WTC11 (cell line): ENCODE measurements around the gene NTMT1. TPM values are rescaled to one million over a fixed set of nuclear protein-coding genes. Genes with fewer than 3 reads are reported as not detected.

Source experiments
- ATAC-seq: fragments of 200-7000 bp; cut with Tn5 transposase; 2 replicates; pipeline ENCODE4 v1.10.0; 2021; ENCODE audit warnings: mild to moderate bottlenecking, moderate library complexity
- CTCF ChIA-PET: fragments of 300-600 bp; sonication (Branson Sonifier 250); formaldehyde crosslinking; loops from one replicate; lab custom pipeline; 2021; ENCODE audit warnings: antibody characterized with exemption; lab: Charles Lee
- POLR2A ChIA-PET: fragments of 350-600 bp; sonication (Branson Sonifier 250); formaldehyde crosslinking; loops from one replicate; lab custom pipeline; 2021; ENCODE audit warnings: antibody characterized with exemption; lab: Charles Lee
- DNase-seq: peaks from one replicate; pipeline ENCODE4 v3.0.0; 2021; ENCODE audit warnings: low spot score
- H3K27ac Mint-ChIP-seq: 2 replicates; pipeline ENCODE4 v1.8.0; 2021; ENCODE audit warnings: mixed read lengths
- H3K27me3 Mint-ChIP-seq: 2 replicates; pipeline ENCODE4 v1.8.0; 2021; ENCODE audit warnings: low read depth, mild to moderate bottlenecking, moderate library complexity, mixed read lengths
- H3K36me3 Mint-ChIP-seq: 2 replicates; pipeline ENCODE4 v1.8.0; 2021; ENCODE audit warnings: mixed read lengths
- H3K4me1 Mint-ChIP-seq: 2 replicates; pipeline ENCODE4 v1.8.0; 2022; ENCODE audit warnings: mixed read lengths
- H3K4me3 Mint-ChIP-seq: 2 replicates; pipeline ENCODE4 v1.8.0; 2021; ENCODE audit warnings: mild to moderate bottlenecking, moderate library complexity, mixed read lengths
- H3K9me3 Mint-ChIP-seq: 2 replicates; pipeline ENCODE4 v1.8.0; 2021; ENCODE audit warnings: mixed read lengths
- ATF1 ChIP-seq: sonication (generic); formaldehyde crosslinking; IDR thresholded peaks from 2 replicates; pipeline ENCODE4 v1.8.1; 2023; ENCODE audit warnings: mild to moderate bottlenecking, moderate library complexity, missing genetic modification reagents
- CBFB ChIP-seq: sonication (generic); formaldehyde crosslinking; IDR thresholded peaks from 2 replicates; pipeline ENCODE4 v1.8.1; 2022; ENCODE audit warnings: mild to moderate bottlenecking, low read depth, missing genetic modification reagents
- E2F1 ChIP-seq: sonication (generic); formaldehyde crosslinking; IDR thresholded peaks from 2 replicates; pipeline ENCODE4 v1.8.0; 2022; ENCODE audit warnings: mild to moderate bottlenecking, missing genetic modification reagents
- ESRRA ChIP-seq: sonication (generic); formaldehyde crosslinking; IDR thresholded peaks from 2 replicates; pipeline ENCODE4 v1.8.1; 2022; ENCODE audit warnings: mild to moderate bottlenecking, missing genetic modification reagents, borderline replicate concordance
- ETV6 ChIP-seq: sonication (generic); formaldehyde crosslinking; IDR thresholded peaks from 2 replicates; pipeline ENCODE4 v1.8.1; 2022; ENCODE audit warnings: mild to moderate bottlenecking, missing genetic modification reagents
- FOXJ3 ChIP-seq: sonication (generic); formaldehyde crosslinking; IDR thresholded peaks from 2 replicates; pipeline ENCODE4 v1.9.0; 2021; ENCODE audit warnings: missing genetic modification reagents, mild to moderate bottlenecking, borderline replicate concordance
- FOXP1 ChIP-seq: sonication (generic); formaldehyde crosslinking; IDR thresholded peaks from 2 replicates; pipeline ENCODE4 v1.8.0; 2022; ENCODE audit warnings: missing genetic modification reagents, mild to moderate bottlenecking, moderate library complexity, borderline replicate concordance
- FOXP4 ChIP-seq: sonication (generic); formaldehyde crosslinking; IDR thresholded peaks from 2 replicates; pipeline ENCODE4 v1.8.0; 2022; ENCODE audit warnings: mild to moderate bottlenecking, missing genetic modification reagents
- GABPB1 ChIP-seq: sonication (generic); formaldehyde crosslinking; IDR thresholded peaks from 2 replicates; pipeline ENCODE4 v1.8.1; 2023; ENCODE audit warnings: mild to moderate bottlenecking, missing genetic modification reagents
- HMGA2 ChIP-seq: fragments of 250-450 bp; sonication (Bioruptor Pico); IDR thresholded peaks from 2 replicates; pipeline ENCODE4 v1.4.0; 2021; ENCODE audit warnings: mild to moderate bottlenecking, moderate library complexity
- JUN ChIP-seq: sonication (generic); formaldehyde crosslinking; IDR thresholded peaks from 2 replicates; pipeline ENCODE4 v1.8.0; 2023; ENCODE audit warnings: mild to moderate bottlenecking, missing genetic modification reagents
- KAT7 ChIP-seq: sonication (generic); formaldehyde crosslinking; IDR thresholded peaks from 2 replicates; pipeline ENCODE4 v1.8.1; 2023; ENCODE audit warnings: missing genetic modification reagents, mild to moderate bottlenecking, borderline replicate concordance
- MLX ChIP-seq: sonication (generic); formaldehyde crosslinking; IDR thresholded peaks from 2 replicates; pipeline ENCODE4 v1.8.1; 2023; ENCODE audit warnings: mild to moderate bottlenecking, missing genetic modification reagents, moderate library complexity
- NR1H2 ChIP-seq: sonication (generic); formaldehyde crosslinking; IDR thresholded peaks from 2 replicates; pipeline ENCODE4 v1.9.0; 2021; ENCODE audit warnings: mild to moderate bottlenecking, moderate library complexity, missing genetic modification reagents
- NR2C2 ChIP-seq: sonication (generic); formaldehyde crosslinking; IDR thresholded peaks from 2 replicates; pipeline ENCODE4 v1.8.0; 2022; ENCODE audit warnings: mild to moderate bottlenecking, missing genetic modification reagents
- RELA ChIP-seq: sonication (generic); formaldehyde crosslinking; IDR thresholded peaks from 2 replicates; pipeline ENCODE4 v1.8.1; 2022; ENCODE audit warnings: missing genetic modification reagents, mild to moderate bottlenecking, borderline replicate concordance
- SOX15 ChIP-seq: fragments of 250-450 bp; sonication (Bioruptor Pico); IDR thresholded peaks from 2 replicates; pipeline ENCODE4 v1.9.0; 2021; ENCODE audit warnings: mild to moderate bottlenecking
- TEAD4 ChIP-seq: sonication (generic); formaldehyde crosslinking; IDR thresholded peaks from 2 replicates; pipeline ENCODE4 v1.8.0; 2022; ENCODE audit warnings: mild to moderate bottlenecking, missing genetic modification reagents
- ZNF138 ChIP-seq: sonication (generic); formaldehyde crosslinking; conservative IDR thresholded peaks from 2 replicates; pipeline ENCODE4 v1.8.1; 2022; ENCODE audit warnings: mild to moderate bottlenecking, moderate library complexity, missing genetic modification reagents
- ZNF219 ChIP-seq: sonication (generic); formaldehyde crosslinking; IDR thresholded peaks from 2 replicates; pipeline ENCODE4 v1.8.0; 2023; ENCODE audit warnings: missing genetic modification reagents, mild to moderate bottlenecking, borderline replicate concordance
- ZNF263 ChIP-seq: sonication (generic); formaldehyde crosslinking; IDR thresholded peaks from 2 replicates; pipeline ENCODE4 v1.8.1; 2022; ENCODE audit warnings: low read depth, mild to moderate bottlenecking, moderate library complexity, missing genetic modification reagents
- ZNF317 ChIP-seq: sonication (generic); formaldehyde crosslinking; IDR thresholded peaks from 2 replicates; pipeline ENCODE4 v1.8.1; 2023; ENCODE audit warnings: low read depth, mild to moderate bottlenecking, moderate library complexity, missing genetic modification reagents, borderline replicate concordance
- ZNF396 ChIP-seq: fragments of 250-450 bp; sonication (Bioruptor Pico); IDR thresholded peaks from 2 replicates; pipeline ENCODE4 v1.8.0; 2021; ENCODE audit warnings: mild to moderate bottlenecking, moderate library complexity, borderline replicate concordance
- ZNF416 ChIP-seq: fragments of 250-450 bp; sonication (Bioruptor Pico); IDR thresholded peaks from 2 replicates; pipeline ENCODE4 v1.9.0; 2021; ENCODE audit warnings: mild to moderate bottlenecking, inconsistent platforms
- total RNA-seq: library from RNA; stranded (reverse); gene quantifications from 3 replicates; pipeline ENCODE4 v1.2.3, GENCODE V29; 2021
- TF ChIP-seq, protein P1 (sequence below): fragments of 250-450 bp; sonication (Bioruptor Pico); IDR thresholded peaks from 2 replicates; pipeline ENCODE4 v1.9.0; 2021; ENCODE audit warnings: moderate library complexity, mild to moderate bottlenecking, inconsistent platforms, borderline replicate concordance
- TF ChIP-seq, protein P2 (sequence below): sonication (generic); formaldehyde crosslinking; IDR thresholded peaks from 2 replicates; pipeline ENCODE4 v1.8.0; 2022; ENCODE audit warnings: missing genetic modification reagents
- TF ChIP-seq, protein P3 (sequence below): sonication (generic); formaldehyde crosslinking; IDR thresholded peaks from 2 replicates; pipeline ENCODE4 v1.8.1; 2022; ENCODE audit warnings: mild to moderate bottlenecking, moderate library complexity, missing genetic modification reagents
- TF ChIP-seq, protein P4 (sequence below): fragments of 250-450 bp; sonication (Bioruptor Pico); IDR thresholded peaks from 2 replicates; pipeline ENCODE4 v1.9.0; 2021; ENCODE audit warnings: mild to moderate bottlenecking

NTMT1 gene
- total RNA-seq, 1 experiment from 2014 or later: 71.1 TPM

- peaks cover 14% of the 10 kb centered on the region for H3K4me1 Mint-ChIP-seq
- H3K27ac Mint-ChIP-seq: peak within 1 kb of the TSS; percentile 92
- POLR2A ChIA-PET: no interaction called here
- CTCF ChIA-PET: interaction anchor here (0.6 to 3.4 kb wide), 35 partner anchors 11 to 510 kb away, joined by 3 to 25 read pairs (median 4); partner anchors contain the start of genes C9orf50 and NTMT1
- peaks cover 6% of the 10 kb centered on the region for H3K9me3 Mint-ChIP-seq
- no peaks in the 10 kb centered on the region; the same call in 1 of the 2 replicates for H3K27me3 Mint-ChIP-seq
- ATAC-seq: peak; percentile 98
- peak within 1 kb of the TSS; percentile 79 for H3K4me3 Mint-ChIP-seq
- DNase-seq: peak; percentile 99
- peaks cover 7% of the 10 kb centered on the region for H3K36me3 Mint-ChIP-seq
- TF ChIP-seq, protein P1, sequence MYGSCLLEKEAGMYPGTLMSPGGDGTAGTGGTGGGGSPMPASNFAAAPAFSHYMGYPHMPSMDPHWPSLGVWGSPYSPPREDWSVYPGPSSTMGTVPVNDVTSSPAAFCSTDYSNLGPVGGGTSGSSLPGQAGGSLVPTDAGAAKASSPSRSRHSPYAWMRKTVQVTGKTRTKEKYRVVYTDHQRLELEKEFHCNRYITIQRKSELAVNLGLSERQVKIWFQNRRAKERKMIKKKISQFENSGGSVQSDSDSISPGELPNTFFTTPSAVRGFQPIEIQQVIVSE (CRISPR knock-in tag): no peak
- TF ChIP-seq FOXJ3 (CRISPR knock-in tag) (no peak), ZNF263 (CRISPR knock-in tag) (no peak), GABPB1 (peak; percentile 92), FOXP1 (CRISPR knock-in tag) (peak; percentile 90), ZNF396 (CRISPR knock-in tag) (no peak), KAT7 (peak; percentile 37; the same call in 1 of the 2 replicates), FOXP4 (peak; percentile 84), RELA (CRISPR knock-in tag) (0 out of 2 replicates have a peak, but pooled peaks have one; percentile 21), ESRRA (CRISPR knock-in tag) (no peak), TEAD4 (no peak), ZNF138 (CRISPR knock-in tag) (peak; percentile 92), ZNF219 (CRISPR knock-in tag) (no peak), ZNF317 (CRISPR knock-in tag) (no peak), ZNF416 (no peak), NR1H2 (CRISPR knock-in tag) (0 out of 2 replicates have a peak, but pooled peaks have one; percentile 53), ATF1 (CRISPR knock-in tag) (no peak), SOX15 (CRISPR knock-in tag) (no peak), ETV6 (CRISPR knock-in tag) (peak; percentile 91; the same call in 1 of the 2 replicates), HMGA2 (CRISPR knock-in tag) (no peak), JUN (CRISPR knock-in tag) (peak; percentile 17; the same call in 1 of the 2 replicates), NR2C2 (0 out of 2 replicates have a peak, but pooled peaks have one; percentile 10), CBFB (peak; percentile 99), MLX (no peak), E2F1 (CRISPR knock-in tag) (peak; percentile 74; the same call in 1 of the 2 replicates)
- TF ChIP-seq, protein P2, sequence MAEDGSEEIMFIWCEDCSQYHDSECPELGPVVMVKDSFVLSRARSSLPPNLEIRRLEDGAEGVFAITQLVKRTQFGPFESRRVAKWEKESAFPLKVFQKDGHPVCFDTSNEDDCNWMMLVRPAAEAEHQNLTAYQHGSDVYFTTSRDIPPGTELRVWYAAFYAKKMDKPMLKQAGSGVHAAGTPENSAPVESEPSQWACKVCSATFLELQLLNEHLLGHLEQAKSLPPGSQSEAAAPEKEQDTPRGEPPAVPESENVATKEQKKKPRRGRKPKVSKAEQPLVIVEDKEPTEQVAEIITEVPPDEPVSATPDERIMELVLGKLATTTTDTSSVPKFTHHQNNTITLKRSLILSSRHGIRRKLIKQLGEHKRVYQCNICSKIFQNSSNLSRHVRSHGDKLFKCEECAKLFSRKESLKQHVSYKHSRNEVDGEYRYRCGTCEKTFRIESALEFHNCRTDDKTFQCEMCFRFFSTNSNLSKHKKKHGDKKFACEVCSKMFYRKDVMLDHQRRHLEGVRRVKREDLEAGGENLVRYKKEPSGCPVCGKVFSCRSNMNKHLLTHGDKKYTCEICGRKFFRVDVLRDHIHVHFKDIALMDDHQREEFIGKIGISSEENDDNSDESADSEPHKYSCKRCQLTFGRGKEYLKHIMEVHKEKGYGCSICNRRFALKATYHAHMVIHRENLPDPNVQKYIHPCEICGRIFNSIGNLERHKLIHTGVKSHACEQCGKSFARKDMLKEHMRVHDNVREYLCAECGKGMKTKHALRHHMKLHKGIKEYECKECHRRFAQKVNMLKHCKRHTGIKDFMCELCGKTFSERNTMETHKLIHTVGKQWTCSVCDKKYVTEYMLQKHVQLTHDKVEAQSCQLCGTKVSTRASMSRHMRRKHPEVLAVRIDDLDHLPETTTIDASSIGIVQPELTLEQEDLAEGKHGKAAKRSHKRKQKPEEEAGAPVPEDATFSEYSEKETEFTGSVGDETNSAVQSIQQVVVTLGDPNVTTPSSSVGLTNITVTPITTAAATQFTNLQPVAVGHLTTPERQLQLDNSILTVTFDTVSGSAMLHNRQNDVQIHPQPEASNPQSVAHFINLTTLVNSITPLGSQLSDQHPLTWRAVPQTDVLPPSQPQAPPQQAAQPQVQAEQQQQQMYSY (CRISPR knock-in tag): no peak
- TF ChIP-seq, protein P3, sequence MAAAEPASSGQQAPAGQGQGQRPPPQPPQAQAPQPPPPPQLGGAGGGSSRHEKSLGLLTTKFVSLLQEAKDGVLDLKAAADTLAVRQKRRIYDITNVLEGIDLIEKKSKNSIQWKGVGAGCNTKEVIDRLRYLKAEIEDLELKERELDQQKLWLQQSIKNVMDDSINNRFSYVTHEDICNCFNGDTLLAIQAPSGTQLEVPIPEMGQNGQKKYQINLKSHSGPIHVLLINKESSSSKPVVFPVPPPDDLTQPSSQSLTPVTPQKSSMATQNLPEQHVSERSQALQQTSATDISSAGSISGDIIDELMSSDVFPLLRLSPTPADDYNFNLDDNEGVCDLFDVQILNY (CRISPR knock-in tag): no peak; the same call in 1 of the 2 replicates
- TF ChIP-seq, protein P4, sequence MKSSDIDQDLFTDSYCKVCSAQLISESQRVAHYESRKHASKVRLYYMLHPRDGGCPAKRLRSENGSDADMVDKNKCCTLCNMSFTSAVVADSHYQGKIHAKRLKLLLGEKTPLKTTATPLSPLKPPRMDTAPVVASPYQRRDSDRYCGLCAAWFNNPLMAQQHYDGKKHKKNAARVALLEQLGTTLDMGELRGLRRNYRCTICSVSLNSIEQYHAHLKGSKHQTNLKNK: no peak
Measured at GRCh38 chr9:129641750-129642585, 16.0 kb downstream of the NTMT1 start, which contains the start of gene ASB6. ASB6 (minus strand) TSS chr9:129642151; CDS start chr9:129641999, 152 bp downstream.
